GM19463 (cell line): ENCODE results near the gene COL4A1.

Source experiments
- ATAC-seq: cut with Tn5 transposase; IDR thresholded peaks from one replicate; pipeline ENCODE4 v1.9.1; 2021; ENCODE audit warnings: mild to moderate bottlenecking, moderate library complexity; ENCODE audit not compliant: unreplicated experiment

Gene COL4A1

GRCh38 chr13:110342474-110342873, 35.5 kb upstream of the COL4A1 start:
- no peak for ATAC-seq

GRCh38 chr13:110341445-110342244, 34.7 kb upstream of the COL4A1 start:
- ATAC-seq: peak; percentile 42

GRCh38 chr13:110340812-110341444, 34.0 kb upstream of the COL4A1 start:
- ATAC-seq: peak; percentile 68

GRCh38 chr13:110339975-110340550, 33.1 kb upstream of the COL4A1 start:
- no peak for ATAC-seq

GRCh38 chr13:110339263-110339662, 32.3 kb upstream of the COL4A1 start:
- ATAC-seq: no peak

GRCh38 chr13:110338441-110339101, 31.6 kb upstream of the COL4A1 start:
- no peak for ATAC-seq

GRCh38 chr13:110337247-110337646, 30.3 kb upstream of the COL4A1 start:
- ATAC-seq: no peak

- no peak for ATAC-seq
Measured at GRCh38 chr13:110336681-110337080, 29.7 kb upstream of the COL4A1 start.

GRCh38 chr13:110336108-110336507, 29.2 kb upstream of the COL4A1 start:
- no peak for ATAC-seq

GRCh38 chr13:110334841-110335490, 28.0 kb upstream of the COL4A1 start:
- ATAC-seq: no peak

GRCh38 chr13:110334256-110334655, 27.3 kb upstream of the COL4A1 start:
- no peak for ATAC-seq

- no peak for ATAC-seq
Measured at GRCh38 chr13:110333837-110334236, 26.9 kb upstream of the COL4A1 start.

GRCh38 chr13:110332750-110333149, 25.8 kb upstream of the COL4A1 start:
- no peak for ATAC-seq

- ATAC-seq: no peak
Measured at GRCh38 chr13:110331362-110331761, 24.4 kb upstream of the COL4A1 start.

GRCh38 chr13:110330491-110331011, 23.6 kb upstream of the COL4A1 start:
- no peak for ATAC-seq

GRCh38 chr13:110329798-110330461, 23.0 kb upstream of the COL4A1 start:
- no peak for ATAC-seq

GRCh38 chr13:110329258-110329657, 22.3 kb upstream of the COL4A1 start:
- ATAC-seq: no peak

- ATAC-seq: no peak
Measured at GRCh38 chr13:110328573-110328972, 21.6 kb upstream of the COL4A1 start.

GRCh38 chr13:110327051-110327721, 20.2 kb upstream of the COL4A1 start:
- ATAC-seq: no peak
